Esophagus muscularis mucosa (tissue), 4 donors: ENCODE measurements around the gene GPR12.

ENCODE experiments used
- CTCF ChIP-seq, 3 experiments: fragments of 200-600 bp in 2 of 3; fragments of 450-650 bp in 1 of 3; sonication (generic) in 2 of 3; IDR thresholded peaks; one replicate each; pipeline ENCODE4 v1.5.1; 2017 to 2019; ENCODE audit warnings: antibody characterized with exemption in 3 of 3, mild to moderate bottlenecking in 2 of 3, moderate library complexity in 1 of 3
- EP300 ChIP-seq: sonication (generic); formaldehyde crosslinking; IDR thresholded peaks from one replicate; pipeline ENCODE4 v1.6.1; 2017; ENCODE audit warnings: antibody characterized with exemption
- POLR2A ChIP-seq: fragments of 450-650 bp; IDR thresholded peaks from one replicate; pipeline ENCODE4 v1.6.1; 2017; ENCODE audit warnings: antibody characterized with exemption, moderate library complexity, mild to moderate bottlenecking, low read depth

GRCh38 chr13:26784704-26785639, 24.4 kb upstream of the GPR12 start:
- TF ChIP-seq CTCF (IDR thresholded peaks at IDR 0.05) (no peak), EP300 (no peak), POLR2A (no peak)
